Ishikawa (cell line): ENCODE data around the gene WNT10A.

Experiments
- CEBPB ChIP-seq: IDR thresholded peaks from 2 replicates; pipeline ENCODE4 v1.6.1; 2012
- CREB1 ChIP-seq: IDR thresholded peaks from 2 replicates; pipeline ENCODE4 v1.6.1; 2012; ENCODE audit warnings: low read depth
- EGR1 ChIP-seq: IDR thresholded peaks from 2 replicates; pipeline ENCODE4 v1.6.1; 2012
- EP300 ChIP-seq: IDR thresholded peaks from 2 replicates; pipeline ENCODE4 v1.6.1; 2012; ENCODE audit warnings: borderline replicate concordance
- FOXM1 ChIP-seq: IDR thresholded peaks from 2 replicates; pipeline ENCODE4 v1.6.1; 2012; ENCODE audit warnings: low read depth, borderline replicate concordance
- MAX ChIP-seq: IDR thresholded peaks from 2 replicates; pipeline ENCODE4 v1.6.1; 2012
- NFIC ChIP-seq: IDR thresholded peaks from 2 replicates; pipeline ENCODE4 v1.6.1; 2012
- RAD21 ChIP-seq: IDR thresholded peaks from 2 replicates; pipeline ENCODE4 v1.6.1; 2012; ENCODE audit warnings: low read depth
- TAF1 ChIP-seq: IDR thresholded peaks from 2 replicates; pipeline ENCODE4 v1.6.1; 2012; ENCODE audit warnings: low read depth, mild to moderate bottlenecking
- TCF12 ChIP-seq: IDR thresholded peaks from 2 replicates; pipeline ENCODE4 v1.6.1; 2012; ENCODE audit warnings: low read depth
- TEAD4 ChIP-seq: IDR thresholded peaks from 2 replicates; pipeline ENCODE4 v1.6.1; 2012
- YY1 ChIP-seq: IDR thresholded peaks from 2 replicates; pipeline ENCODE4 v1.6.1; 2012; ENCODE audit warnings: low read depth
- ZBTB7A ChIP-seq: IDR thresholded peaks from 2 replicates; pipeline ENCODE4 v1.6.1; 2012; ENCODE audit warnings: low read depth
- TF ChIP-seq, protein P1 (sequence below): IDR thresholded peaks from 2 replicates; pipeline ENCODE4 v1.6.1; 2012
- TF ChIP-seq, protein P2 (sequence below): IDR thresholded peaks from 2 replicates; pipeline ENCODE4 v1.6.1; 2012; ENCODE audit warnings: low read depth, mild to moderate bottlenecking

The WNT10A gene

DNA sequence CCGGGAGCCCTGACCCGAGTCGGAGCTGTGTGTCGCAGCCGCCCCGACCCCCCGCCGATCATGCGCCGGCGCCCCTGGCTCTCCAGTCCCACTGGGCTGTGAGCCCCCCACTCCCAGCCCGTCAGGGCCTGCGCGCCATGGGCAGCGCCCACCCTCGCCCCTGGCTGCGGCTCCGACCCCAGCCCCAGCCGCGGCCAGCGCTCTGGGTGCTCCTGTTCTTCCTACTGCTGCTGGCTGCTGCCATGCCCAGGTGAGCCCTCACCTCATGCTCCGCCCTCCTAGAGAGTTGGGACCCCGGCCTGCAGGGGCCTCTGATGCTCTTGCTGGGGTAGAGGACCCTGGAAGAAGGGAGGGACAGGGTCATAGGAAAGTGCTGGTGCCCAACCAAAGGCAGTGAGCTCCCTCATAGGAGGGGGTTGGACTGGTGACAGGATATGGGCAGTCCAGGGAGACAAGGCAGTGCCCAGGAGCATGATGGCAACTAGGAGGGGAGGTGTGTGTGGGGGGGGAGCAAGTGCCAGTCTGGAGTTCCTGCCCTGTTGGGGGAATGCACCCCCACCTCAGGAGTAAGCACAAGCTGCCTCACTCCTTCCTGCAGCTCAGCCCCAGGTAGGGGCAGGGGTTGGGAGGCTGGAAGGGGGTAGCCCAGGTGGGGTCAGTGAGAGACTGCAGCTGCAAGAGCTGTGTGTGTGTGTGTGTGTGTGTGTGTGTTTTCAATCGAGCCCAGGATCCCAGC, 375 bp downstream of the WNT10A start:
- TF ChIP-seq FOXM1, result no peak
- TF ChIP-seq ZBTB7A, result no peak; the same call in 1 of the 2 replicates
- no peak for TF ChIP-seq MAX
- no peak for TF ChIP-seq TEAD4
- TF ChIP-seq, protein P1, sequence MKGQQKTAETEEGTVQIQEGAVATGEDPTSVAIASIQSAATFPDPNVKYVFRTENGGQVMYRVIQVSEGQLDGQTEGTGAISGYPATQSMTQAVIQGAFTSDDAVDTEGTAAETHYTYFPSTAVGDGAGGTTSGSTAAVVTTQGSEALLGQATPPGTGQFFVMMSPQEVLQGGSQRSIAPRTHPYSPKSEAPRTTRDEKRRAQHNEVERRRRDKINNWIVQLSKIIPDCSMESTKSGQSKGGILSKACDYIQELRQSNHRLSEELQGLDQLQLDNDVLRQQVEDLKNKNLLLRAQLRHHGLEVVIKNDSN, result no peak
- no peak for TF ChIP-seq RAD21
- TF ChIP-seq CREB1, result no peak
- TF ChIP-seq, protein P2, sequence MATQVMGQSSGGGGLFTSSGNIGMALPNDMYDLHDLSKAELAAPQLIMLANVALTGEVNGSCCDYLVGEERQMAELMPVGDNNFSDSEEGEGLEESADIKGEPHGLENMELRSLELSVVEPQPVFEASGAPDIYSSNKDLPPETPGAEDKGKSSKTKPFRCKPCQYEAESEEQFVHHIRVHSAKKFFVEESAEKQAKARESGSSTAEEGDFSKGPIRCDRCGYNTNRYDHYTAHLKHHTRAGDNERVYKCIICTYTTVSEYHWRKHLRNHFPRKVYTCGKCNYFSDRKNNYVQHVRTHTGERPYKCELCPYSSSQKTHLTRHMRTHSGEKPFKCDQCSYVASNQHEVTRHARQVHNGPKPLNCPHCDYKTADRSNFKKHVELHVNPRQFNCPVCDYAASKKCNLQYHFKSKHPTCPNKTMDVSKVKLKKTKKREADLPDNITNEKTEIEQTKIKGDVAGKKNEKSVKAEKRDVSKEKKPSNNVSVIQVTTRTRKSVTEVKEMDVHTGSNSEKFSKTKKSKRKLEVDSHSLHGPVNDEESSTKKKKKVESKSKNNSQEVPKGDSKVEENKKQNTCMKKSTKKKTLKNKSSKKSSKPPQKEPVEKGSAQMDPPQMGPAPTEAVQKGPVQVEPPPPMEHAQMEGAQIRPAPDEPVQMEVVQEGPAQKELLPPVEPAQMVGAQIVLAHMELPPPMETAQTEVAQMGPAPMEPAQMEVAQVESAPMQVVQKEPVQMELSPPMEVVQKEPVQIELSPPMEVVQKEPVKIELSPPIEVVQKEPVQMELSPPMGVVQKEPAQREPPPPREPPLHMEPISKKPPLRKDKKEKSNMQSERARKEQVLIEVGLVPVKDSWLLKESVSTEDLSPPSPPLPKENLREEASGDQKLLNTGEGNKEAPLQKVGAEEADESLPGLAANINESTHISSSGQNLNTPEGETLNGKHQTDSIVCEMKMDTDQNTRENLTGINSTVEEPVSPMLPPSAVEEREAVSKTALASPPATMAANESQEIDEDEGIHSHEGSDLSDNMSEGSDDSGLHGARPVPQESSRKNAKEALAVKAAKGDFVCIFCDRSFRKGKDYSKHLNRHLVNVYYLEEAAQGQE, result no peak
- no peak for TF ChIP-seq NFIC
- TF ChIP-seq TCF12, result no peak
- no peak for TF ChIP-seq YY1
- no peak for TF ChIP-seq CEBPB
- no peak for TF ChIP-seq EP300
- TF ChIP-seq EGR1, result no peak
- TF ChIP-seq TAF1, result no peak

DNA sequence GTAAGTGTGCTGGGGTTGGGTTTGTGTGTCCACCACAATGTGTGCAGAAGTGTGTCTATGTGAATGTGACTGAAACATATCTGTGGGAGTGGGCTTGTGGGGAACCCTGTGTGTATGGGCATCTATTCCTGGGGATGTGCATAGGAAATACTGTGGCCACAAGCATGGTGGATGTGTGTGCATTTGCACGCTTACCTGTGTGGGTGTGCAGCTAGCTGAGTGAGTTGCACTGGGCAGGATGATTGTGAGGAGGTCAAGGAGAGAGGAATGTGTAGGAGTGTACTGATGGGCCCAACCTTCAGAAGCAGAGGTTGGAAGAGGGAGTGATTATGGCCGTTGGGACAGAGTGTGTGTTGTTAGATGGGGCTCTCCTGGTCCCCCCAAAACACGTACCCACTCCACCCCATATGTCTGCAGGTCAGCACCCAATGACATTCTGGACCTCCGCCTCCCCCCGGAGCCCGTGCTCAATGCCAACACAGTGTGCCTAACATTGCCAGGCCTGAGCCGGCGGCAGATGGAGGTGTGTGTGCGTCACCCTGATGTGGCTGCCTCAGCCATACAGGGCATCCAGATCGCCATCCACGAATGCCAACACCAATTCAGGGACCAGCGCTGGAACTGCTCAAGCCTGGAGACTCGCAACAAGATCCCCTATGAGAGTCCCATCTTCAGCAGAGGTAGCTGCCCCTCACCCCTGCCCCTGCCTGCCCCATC, 1.2 kb downstream of the WNT10A start:
- TF ChIP-seq ZBTB7A (no peak), TCF12 (no peak), TAF1 (no peak), MAX (no peak), NFIC (no peak), EGR1 (no peak), EP300 (no peak)
- TF ChIP-seq, protein P1, result no peak

GRCh38 chr2:218882461-218882816, 1.8 kb downstream of the WNT10A start:
- TF ChIP-seq ZBTB7A, result no peak
- no peak for TF ChIP-seq MAX
- TF ChIP-seq, protein P2, result no peak
- TF ChIP-seq, protein P1, result no peak
- no peak for TF ChIP-seq TAF1
- TF ChIP-seq FOXM1, result no peak
- TF ChIP-seq YY1, result no peak
- no peak for TF ChIP-seq CREB1
- no peak for TF ChIP-seq EGR1
- TF ChIP-seq TCF12, result no peak

DNA sequence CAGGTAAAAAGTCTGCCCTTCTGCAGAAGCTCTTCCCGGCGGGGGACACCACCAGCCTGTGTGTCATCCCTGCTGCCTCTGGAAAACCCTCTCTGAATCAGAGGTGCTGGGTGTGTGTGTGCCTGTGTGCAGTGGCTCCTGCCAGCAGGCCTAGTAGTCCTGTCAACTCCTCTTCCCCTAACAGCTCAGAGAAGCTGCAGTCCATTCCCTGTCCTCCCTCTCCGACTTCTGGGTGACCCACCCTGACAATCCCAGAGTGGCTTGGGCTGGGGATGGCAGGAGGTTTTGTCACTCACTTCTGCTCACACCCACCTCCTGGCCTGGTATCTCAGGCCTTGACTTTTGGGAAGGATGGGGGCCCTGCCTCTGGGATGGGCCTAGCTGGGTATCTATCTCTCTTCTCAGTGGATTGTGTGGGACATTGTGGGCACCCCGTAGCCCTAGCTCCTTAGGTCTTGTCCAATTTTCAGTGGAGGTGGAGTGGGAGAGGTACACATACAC, 2.3 kb downstream of the WNT10A start:
- TF ChIP-seq TAF1 (no peak), TEAD4 (no peak), YY1 (no peak), NFIC (no peak)
